Fibroblast of mammary gland (primary cell): ENCODE data around the gene TBPL1.

Experiments
- DNase-seq: peaks from one replicate; pipeline ENCODE4 v3.0.0-alpha.2; 2010; ENCODE audit warnings: low read depth
- H3K4me3 ChIP-seq: 2 replicates; pipeline ENCODE4 v1.5.1; 2011; ENCODE audit warnings: low read depth, mild to moderate bottlenecking, low read length, moderate library complexity; ENCODE audit not compliant: control insufficient read depth
- CTCF ChIP-seq: conservative IDR thresholded peaks from 2 replicates; pipeline ENCODE4 v1.5.1; 2011; ENCODE audit warnings: low read depth, low read length, inconsistent platforms; ENCODE audit not compliant: control insufficient read depth, insufficient read depth

The TBPL1 gene

GRCh38 chr6:133995758-133996157 is 42.7 kb downstream of the TBPL1 start:
- DNase-seq: no peak
- H3K4me3 ChIP-seq: no peak overlapping the region
- no peak for TF ChIP-seq CTCF

DNA sequence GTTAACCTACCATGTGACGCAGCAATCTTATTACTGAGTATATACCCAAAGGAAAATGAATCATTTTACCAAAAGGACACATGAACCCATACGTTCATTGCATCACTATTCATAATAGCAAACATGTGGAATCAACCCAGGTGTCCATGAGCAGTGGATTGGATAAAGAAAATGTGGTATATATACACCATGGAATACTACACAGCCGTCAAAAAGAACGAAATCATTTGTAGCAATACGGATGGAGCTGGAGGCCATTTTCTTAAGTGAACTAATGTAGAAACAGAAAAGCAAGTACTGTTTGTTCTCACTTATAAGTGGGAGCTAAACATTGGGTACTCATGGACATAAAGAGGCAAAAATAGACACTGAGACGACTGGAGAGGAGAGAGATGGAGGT is 44.2 kb downstream of the TBPL1 start:
- no peak for DNase-seq
- no peak for TF ChIP-seq CTCF
- H3K4me3 ChIP-seq: no peak overlapping the region

- no peak for DNase-seq
- TF ChIP-seq CTCF: no peak
Observed at GRCh38 chr6:133999305-133999704, 46.3 kb downstream of the TBPL1 start.

DNA sequence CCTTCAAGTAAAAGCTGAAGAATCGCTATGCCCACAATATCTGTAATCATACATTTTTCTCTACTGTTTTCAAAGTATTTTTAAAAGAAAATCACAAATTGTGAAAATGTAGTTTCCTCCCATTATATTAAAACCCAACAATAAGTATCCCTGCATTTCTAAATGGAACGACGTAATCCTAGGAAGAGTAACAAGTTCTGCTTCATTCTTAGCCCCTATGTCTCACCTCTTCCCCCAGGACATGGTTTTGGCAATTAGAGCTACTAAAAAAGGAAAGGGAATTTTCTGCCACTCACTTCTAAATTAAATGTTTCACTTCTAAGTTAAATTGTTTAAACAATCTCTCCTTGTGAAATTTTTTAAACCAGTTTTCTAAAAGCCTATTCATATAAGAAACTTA is 47.4 kb downstream of the TBPL1 start:
- TF ChIP-seq CTCF: no peak
- DNase-seq: no peak
- H3K4me3 ChIP-seq: no peak overlapping the region

More at GRCh38 chr6:133999305-133999704, 46.3 kb downstream of the TBPL1 start:
- no peak overlapping the region for H3K4me3 ChIP-seq

GRCh38 chr6:134002821-134003220 is 49.8 kb downstream of the TBPL1 start:
- DNase-seq: no peak
- TF ChIP-seq CTCF: no peak
- no peak overlapping the region for H3K4me3 ChIP-seq

DNA sequence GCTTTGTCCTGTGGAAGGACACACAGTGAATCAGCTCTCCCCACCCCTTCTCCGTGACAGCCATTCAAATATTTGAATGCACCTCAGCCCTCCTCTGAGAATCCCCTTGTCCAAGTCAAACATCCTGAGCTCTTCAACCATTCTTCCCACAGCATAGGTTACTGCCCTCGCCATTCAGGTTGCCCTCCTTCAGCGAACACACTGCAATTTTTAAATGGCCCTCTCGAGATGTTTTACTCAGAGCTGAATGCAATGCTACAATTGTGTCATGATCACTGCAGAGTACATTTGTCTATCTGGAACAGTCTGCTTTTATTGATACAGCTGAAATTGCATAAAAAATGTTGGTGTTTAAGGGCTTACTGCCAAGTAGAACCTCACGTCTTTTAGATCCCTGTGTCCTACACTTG is 50.5 kb downstream of the TBPL1 start:
- DNase-seq: no peak
- TF ChIP-seq CTCF: no peak
- H3K4me3 ChIP-seq: no peak overlapping the region

DNA sequence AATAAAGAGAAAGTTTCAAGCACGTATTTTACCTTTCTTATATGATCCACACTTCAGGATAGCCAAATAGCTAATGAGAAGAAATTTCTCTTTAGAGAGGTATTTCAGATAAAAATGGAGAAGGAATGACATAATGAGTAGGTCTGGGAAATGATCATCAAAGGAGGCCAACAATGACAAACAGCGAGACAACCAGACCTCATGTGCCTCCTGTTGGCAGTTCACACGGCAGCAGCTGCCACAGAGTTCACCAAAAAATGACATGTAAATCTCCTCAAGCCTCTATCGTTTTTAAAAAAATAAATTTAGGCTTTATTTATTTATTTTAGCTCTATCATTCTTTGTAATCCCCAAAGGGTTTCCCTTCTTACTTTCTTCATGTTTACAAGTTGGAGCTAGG is 51.7 kb downstream of the TBPL1 start:
- no peak for TF ChIP-seq CTCF
- no peak overlapping the region for H3K4me3 ChIP-seq
- no peak for DNase-seq
